HepG2 (cell line): ENCODE data around the gene PRKN. TPM values are rescaled to one million over a fixed set of nuclear protein-coding genes. Genes with fewer than 3 reads are reported as not detected.

ENCODE experiments used
- ATAC-seq: fragments of 200-7000 bp; cut with Tn5 transposase; 3 replicates; pipeline ENCODE4 v1.9.1; 2020; ENCODE audit warnings: mild to moderate bottlenecking, moderate library complexity
- BruUV-seq: library from RNA; stranded (reverse); fragments of 400-500 nt; replicated peaks from 2 replicates; lab custom pipeline; 2021; lab: Mats Ljungman, UMichigan
- CTCF ChIA-PET: fragments of 300-600 bp; formaldehyde crosslinking; extraction: SDS; loops from one replicate; lab custom pipeline; 2021; ENCODE audit warnings: low total read pairs, inconsistent platforms, low intra/inter-chr PET ratio; lab: Yijun Ruan, JAX
- POLR2A ChIA-PET: fragments of 350-600 bp; sonication (Branson Sonifier 250); formaldehyde crosslinking; loops from one replicate; lab custom pipeline; 2020; ENCODE audit warnings: antibody characterized with exemption, inconsistent platforms; lab: Yijun Ruan, JAX
- DNase-seq: peaks from one replicate; pipeline ENCODE4 v3.0.0-alpha.2; 2015; ENCODE audit warnings: low spot score
- FAIRE-seq: peaks from 3 replicates; lab custom pipeline; 2011; peaks lifted over from hg19 to GRCh38; lab: Jason Lieb, UNC
- H2AFZ ChIP-seq: one replicate; pipeline ENCODE4 v1.6.1; 2011; ENCODE audit warnings: low read length, inconsistent platforms
- H3K27ac ChIP-seq: fragments of 300-600 bp; 3 replicates; pipeline ENCODE4 v1.8.0; 2011; ENCODE audit warnings: mixed run types, mild to moderate bottlenecking, mixed read lengths, low read length, inconsistent platforms; ENCODE audit not compliant: insufficient read depth; ENCODE audit errors: extremely low read length
- H3K27me3 ChIP-seq, 2 experiments: fragments of 200-600 bp in 1 of 2; 2 replicates in 1 of 2; 3 replicates in 1 of 2; pipeline versions ENCODE4 v1.6.0 to v1.8.0; 2011; ENCODE audit warnings: low read length in 2 of 2, mild to moderate bottlenecking in 2 of 2, moderate library complexity in 2 of 2, inconsistent platforms in 1 of 2; ENCODE audit not compliant: insufficient read depth in 2 of 2, control insufficient read depth in 1 of 2
- H3K36me3 ChIP-seq, 2 experiments: fragments of 200-600 bp in 1 of 2; replicated peaks in 1 of 2; 2 replicates in 1 of 2; 3 replicates in 1 of 2; pipeline versions ENCODE4 v1.5.1 to v1.8.0; 2011; ENCODE audit warnings: low read length in 2 of 2, inconsistent platforms in 1 of 2; ENCODE audit not compliant: insufficient read depth in 2 of 2, control insufficient read depth in 1 of 2
- H3K4me1 ChIP-seq: 2 replicates; pipeline ENCODE4 v1.5.1; 2012; ENCODE audit warnings: low read length, inconsistent platforms; ENCODE audit not compliant: insufficient read depth
- H3K4me2 ChIP-seq: 2 replicates; pipeline ENCODE4 v1.6.0; 2011; ENCODE audit warnings: low read depth, low read length, inconsistent platforms
- H3K4me3 ChIP-seq, 3 experiments: fragments of 200-600 bp in 1 of 3; sonication (generic), shearing (Covaris generic) in 1 of 3; replicated peaks in 1 of 3; 2 replicates each; pipeline ENCODE4 v1.5.1; 2011 to 2016; ENCODE audit warnings: low read length in 3 of 3, inconsistent platforms in 2 of 3, low read depth in 2 of 3, mild to moderate bottlenecking in 2 of 3, control low read depth in 1 of 3, mixed read lengths in 1 of 3; ENCODE audit not compliant: insufficient read depth in 1 of 3
- H3K79me2 ChIP-seq: one replicate; pipeline ENCODE4 v1.6.1; 2011; ENCODE audit warnings: low read length, inconsistent platforms; ENCODE audit not compliant: insufficient read depth
- H3K9ac ChIP-seq: 2 replicates; pipeline ENCODE4 v1.6.0; 2011; ENCODE audit warnings: mild to moderate bottlenecking, low read depth, low read length, inconsistent platforms; ENCODE audit not compliant: insufficient read depth
- H3K9me3 ChIP-seq: 2 replicates; pipeline ENCODE4 v1.5.1; 2012; ENCODE audit warnings: mild to moderate bottlenecking, low read length
- H4K20me1 ChIP-seq: 2 replicates; pipeline ENCODE4 v1.6.0; 2011; ENCODE audit warnings: inconsistent platforms, mild to moderate bottlenecking, low read length, moderate library complexity; ENCODE audit not compliant: insufficient read depth
- GLMP ChIP-seq: sonication (generic); formaldehyde crosslinking; IDR thresholded peaks from 2 replicates; pipeline ENCODE4 v1.9.0; 2021; ENCODE audit warnings: missing genetic modification reagents, mild to moderate bottlenecking, borderline replicate concordance
- HNRNPH1 ChIP-seq: fragments of 200-400 bp; formaldehyde crosslinking; optimal IDR thresholded peaks from 2 replicates; pipeline ENCODE3; 2017; ENCODE audit warnings: mild to moderate bottlenecking, low read depth, low read length
- IRF1 ChIP-seq: sonication (generic); formaldehyde crosslinking; IDR thresholded peaks from 2 replicates; pipeline ENCODE4 v1.4.0; 2020; ENCODE audit warnings: low read depth, mild to moderate bottlenecking, missing genetic modification reagents
- KDM2A ChIP-seq: sonication (generic); formaldehyde crosslinking; IDR thresholded peaks from 2 replicates; pipeline ENCODE4 v1.4.0; 2020; ENCODE audit warnings: low read depth, missing genetic modification reagents, borderline replicate concordance
- NFYC ChIP-seq: IDR thresholded peaks from 2 replicates; pipeline ENCODE4 v1.6.1; 2016; ENCODE audit warnings: missing genetic modification reagents, missing compliant biosample characterization
- NR3C1 ChIP-seq: sonication (generic); formaldehyde crosslinking; IDR thresholded peaks from 2 replicates; pipeline ENCODE4 v1.4.0; 2020; ENCODE audit warnings: missing genetic modification reagents
- RBM39 ChIP-seq: fragments of 200-400 bp; formaldehyde crosslinking; IDR thresholded peaks from one replicate; pipeline ENCODE4 v1.6.1; 2018; ENCODE audit warnings: antibody characterized with exemption, mild to moderate bottlenecking, low read depth, low read length; ENCODE audit not compliant: poor library complexity, severe bottlenecking
- SRY ChIP-seq: sonication (generic); formaldehyde crosslinking; IDR thresholded peaks from 2 replicates; pipeline ENCODE4 v1.8.0; 2022; ENCODE audit warnings: mild to moderate bottlenecking, missing genetic modification reagents
- THAP11 ChIP-seq: IDR thresholded peaks from 2 replicates; pipeline ENCODE4 v1.6.1; 2016; ENCODE audit warnings: missing biosample characterization, missing genetic modification reagents
- ZNF20 ChIP-seq: sonication (generic); formaldehyde crosslinking; IDR thresholded peaks from 2 replicates; pipeline ENCODE4 v1.4.0; 2020; ENCODE audit warnings: mild to moderate bottlenecking, moderate library complexity, missing genetic modification reagents
- ZNF207 ChIP-seq: fragments of 450-650 bp; IDR thresholded peaks from 2 replicates; pipeline ENCODE4 v1.6.1; 2016; ENCODE audit warnings: antibody characterized with exemption, borderline replicate concordance
- ZNF224 ChIP-seq: sonication (generic); formaldehyde crosslinking; IDR thresholded peaks from 2 replicates; pipeline ENCODE4 v1.5.0; 2020; ENCODE audit warnings: mild to moderate bottlenecking, missing genetic modification reagents
- ZNF33B ChIP-seq: sonication (generic); formaldehyde crosslinking; IDR thresholded peaks from 2 replicates; pipeline ENCODE4 v1.5.1; 2020; ENCODE audit warnings: mild to moderate bottlenecking, missing genetic modification reagents
- ZNF782 ChIP-seq: sonication (generic); formaldehyde crosslinking; IDR thresholded peaks from 2 replicates; pipeline ENCODE4 v1.4.0; 2020; ENCODE audit warnings: missing genetic modification reagents, mild to moderate bottlenecking, borderline replicate concordance
- WGBS: methylation state at CpG from one replicate; pipeline ENCODE4 v1.1.6; 2017; ENCODE audit warnings: low lambda C conversion rate; 5-methylcytosine and 5-hydroxymethylcytosine counted together
- in situ Hi-C: cut with HindIII; loops from 2 replicates; pipeline ENCODE4 v1.10.0; 2017; ENCODE audit warnings: low pct_unique_long_range_greater_than_20kb; ENCODE audit not compliant: extremely low pct_ligation_motif_present
- intact Hi-C: fragments of 100-400 bp; cut with micrococcal nuclease; formaldehyde crosslinking; loops from one replicate; pipeline ENCODE4 v1.10.0; 2022; ENCODE audit not compliant: unreplicated experiment
- polyA plus RNA-seq, 8 experiments: library from polyadenylated mRNA; depleted of rRNA in 3 of 8; stranded (reverse) in 7 of 8; unstranded in 1 of 8; fragments of >200 nt; fragmentation: Illumina TruSeq in 4 of 8; extraction: Trizol in 4 of 8; gene quantifications; 2 replicates each; pipeline versions ENCODE4 v1.2.1 to v1.2.3, GENCODE V29; 2011 to 2016; ENCODE audit warnings: low read depth in 4 of 8, missing spikeins in 1 of 8, mixed read lengths in 1 of 8; ENCODE audit not compliant: insufficient read depth in 1 of 8
- total RNA-seq, 5 experiments: library from RNA; depleted of rRNA; stranded (reverse); fragments of >200 nt; fragmentation: Illumina TruSeq; extraction: Trizol; gene quantifications; 2 replicates each; pipeline ENCODE4 v1.2.3, GENCODE V29; 2016; ENCODE audit warnings: low read depth in 1 of 5
- TF ChIP-seq, protein P1 (sequence below): sonication (generic); formaldehyde crosslinking; IDR thresholded peaks from 2 replicates; pipeline ENCODE4 v1.4.0; 2020; ENCODE audit warnings: missing genetic modification reagents
- TF ChIP-seq, protein P2 (sequence below): sonication (generic); formaldehyde crosslinking; IDR thresholded peaks from 2 replicates; pipeline ENCODE4 v1.4.0; 2020; ENCODE audit warnings: low read depth, mild to moderate bottlenecking, missing genetic modification reagents

Gene PRKN
- total and polyA plus RNA-seq, 2 of the 13 experiments (the other 11 are each of a cell fraction or from before 2014, with no cell fraction given): 0.31 to 0.44 TPM

DNA sequence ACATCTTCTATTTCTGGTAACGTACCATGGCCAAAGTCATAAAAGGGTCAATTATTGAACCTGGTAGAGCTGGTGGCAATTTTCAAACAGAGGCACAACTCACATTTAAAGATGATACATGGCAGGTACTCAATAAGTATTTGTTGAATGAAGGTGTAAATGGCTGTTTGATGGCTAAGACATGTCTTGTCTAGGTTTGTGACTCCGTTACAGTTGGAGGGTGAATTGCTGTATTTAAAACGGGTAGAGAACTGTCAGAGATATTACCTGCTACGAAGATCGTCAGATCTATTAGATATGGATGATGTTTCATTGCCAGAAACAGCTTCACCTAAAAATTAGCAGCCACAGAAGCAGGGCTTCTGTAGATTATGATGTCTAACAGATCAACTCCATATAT is 601.9 kb downstream of the PRKN start:
- in situ Hi-C loops: no loop called here

More for the DNA sequence above, 601.9 kb downstream of the PRKN start:
- H3K4me1 ChIP-seq: no peaks in the 10 kb centered on the region
- H3K4me2 ChIP-seq: no peak overlapping the region
- H3K4me3 ChIP-seq: no peak overlapping the region
- CTCF ChIA-PET: no interaction called here
- no peaks in the 10 kb centered on the region for H4K20me1 ChIP-seq
- H3K36me3 ChIP-seq: no peaks in the 10 kb centered on the region
- H3K27ac ChIP-seq: no peak overlapping the region
- H3K9ac ChIP-seq: no peak overlapping the region
- POLR2A ChIA-PET: no interaction called here
- no peak overlapping the region for H2AFZ ChIP-seq
- BruUV-seq: no TSS peak
- no peaks in the 10 kb centered on the region; the same call in 1 of the 2 replicates for H3K9me3 ChIP-seq
- ATAC-seq (no peak), FAIRE-seq (no peak)
- intact Hi-C loops: no loop called here
- no peak for TF ChIP-seq IRF1
- no peak for TF ChIP-seq THAP11 (CRISPR knock-in tag)
- no peak for TF ChIP-seq KDM2A (CRISPR knock-in tag)
- no peak for TF ChIP-seq ZNF33B
- TF ChIP-seq ZNF224: no peak
- TF ChIP-seq RBM39: no peak
- TF ChIP-seq HNRNPH1: no peak
- TF ChIP-seq SRY: no peak
- TF ChIP-seq NR3C1 (CRISPR knock-in tag): no peak
- TF ChIP-seq, protein P1, sequence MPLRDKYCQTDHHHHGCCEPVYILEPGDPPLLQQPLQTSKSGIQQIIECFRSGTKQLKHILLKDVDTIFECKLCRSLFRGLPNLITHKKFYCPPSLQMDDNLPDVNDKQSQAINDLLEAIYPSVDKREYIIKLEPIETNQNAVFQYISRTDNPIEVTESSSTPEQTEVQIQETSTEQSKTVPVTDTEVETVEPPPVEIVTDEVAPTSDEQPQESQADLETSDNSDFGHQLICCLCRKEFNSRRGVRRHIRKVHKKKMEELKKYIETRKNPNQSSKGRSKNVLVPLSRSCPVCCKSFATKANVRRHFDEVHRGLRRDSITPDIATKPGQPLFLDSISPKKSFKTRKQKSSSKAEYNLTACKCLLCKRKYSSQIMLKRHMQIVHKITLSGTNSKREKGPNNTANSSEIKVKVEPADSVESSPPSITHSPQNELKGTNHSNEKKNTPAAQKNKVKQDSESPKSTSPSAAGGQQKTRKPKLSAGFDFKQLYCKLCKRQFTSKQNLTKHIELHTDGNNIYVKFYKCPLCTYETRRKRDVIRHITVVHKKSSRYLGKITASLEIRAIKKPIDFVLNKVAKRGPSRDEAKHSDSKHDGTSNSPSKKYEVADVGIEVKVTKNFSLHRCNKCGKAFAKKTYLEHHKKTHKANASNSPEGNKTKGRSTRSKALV (CRISPR knock-in tag): no peak
- TF ChIP-seq ZNF782: no peak
- TF ChIP-seq NFYC (CRISPR knock-in tag): no peak
- TF ChIP-seq, protein P2, sequence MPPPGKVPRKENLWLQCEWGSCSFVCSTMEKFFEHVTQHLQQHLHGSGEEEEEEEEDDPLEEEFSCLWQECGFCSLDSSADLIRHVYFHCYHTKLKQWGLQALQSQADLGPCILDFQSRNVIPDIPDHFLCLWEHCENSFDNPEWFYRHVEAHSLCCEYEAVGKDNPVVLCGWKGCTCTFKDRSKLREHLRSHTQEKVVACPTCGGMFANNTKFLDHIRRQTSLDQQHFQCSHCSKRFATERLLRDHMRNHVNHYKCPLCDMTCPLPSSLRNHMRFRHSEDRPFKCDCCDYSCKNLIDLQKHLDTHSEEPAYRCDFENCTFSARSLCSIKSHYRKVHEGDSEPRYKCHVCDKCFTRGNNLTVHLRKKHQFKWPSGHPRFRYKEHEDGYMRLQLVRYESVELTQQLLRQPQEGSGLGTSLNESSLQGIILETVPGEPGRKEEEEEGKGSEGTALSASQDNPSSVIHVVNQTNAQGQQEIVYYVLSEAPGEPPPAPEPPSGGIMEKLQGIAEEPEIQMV (CRISPR knock-in tag): no peak
- no peak for TF ChIP-seq GLMP (CRISPR knock-in tag)
- no peak for TF ChIP-seq ZNF207
- TF ChIP-seq ZNF20 (CRISPR knock-in tag): no peak
- TF ChIP-seq, all 625 proteins: peak for 0
- WGBS: 8% methylated on average over 5 of the region's 5 CpGs
- Histone ChIP-seq H3K27me3 (no peaks in the 10 kb centered on the region), H3K79me2 (no peaks in the 10 kb centered on the region)
- DNase-seq: no peak
